NCI-H774 (cell line): Measurements from ENCODE around the gene RFX8.

Source experiments
- DNase-seq: peaks from one replicate; lab custom pipeline; 2025; lab: John Stamatoyannopoulos, UW

RFX8 gene

GRCh38 chr2:101348883-101349282 is 126.0 kb downstream of the RFX8 start:
- no peak for DNase-seq
